Subcutaneous abdominal adipose tissue (tissue), 5 donors: ENCODE results near the gene HEPH.
"Not testable (repeated sequence)": the region's sequence is repeated elsewhere in the genome, so short reads cannot be mapped to it uniquely, and the experiment has no call there.

Source experiments
- H3K27ac ChIP-seq: one replicate; pipeline ENCODE4 v1.7.0; 2013; ENCODE audit warnings: low read depth, mild to moderate bottlenecking, inconsistent platforms, low read length, moderate library complexity
- H3K27me3 ChIP-seq, 5 donors: one replicate each; pipeline ENCODE4 v1.7.0; 2013; ENCODE audit warnings: low read length in 5 of 5, inconsistent platforms in 1 of 5; ENCODE audit not compliant: control insufficient read depth in 5 of 5, insufficient read depth in 4 of 5
- H3K36me3 ChIP-seq, 5 donors: one replicate each; pipeline ENCODE4 v1.7.0; 2013; ENCODE audit warnings: low read length in 5 of 5; ENCODE audit not compliant: control insufficient read depth in 5 of 5, insufficient read depth in 5 of 5
- H3K4me1 ChIP-seq, 5 donors: one replicate each; pipeline ENCODE4 v1.7.0; 2013; ENCODE audit warnings: low read length in 5 of 5, mild to moderate bottlenecking in 3 of 5, moderate library complexity in 1 of 5; ENCODE audit not compliant: control insufficient read depth in 5 of 5, insufficient read depth in 5 of 5
- H3K4me3 ChIP-seq, 5 donors: one replicate each; pipeline ENCODE4 v1.7.0; 2013; ENCODE audit warnings: low read length in 5 of 5, low read depth in 1 of 5
- H3K9ac ChIP-seq, 5 donors: one replicate each; pipeline ENCODE4 v1.7.0; 2013; ENCODE audit warnings: low read length in 5 of 5, mild to moderate bottlenecking in 4 of 5, moderate library complexity in 3 of 5
- H3K9me3 ChIP-seq, 5 donors: one replicate each; pipeline ENCODE4 v1.7.0; 2013; ENCODE audit warnings: low read length in 5 of 5; ENCODE audit not compliant: control insufficient read depth in 5 of 5
- donor health status: healthy.
- donor health status: healthy.
- donor health status: healthy.
- donor health status: healthy.
- donor health status: healthy.

HEPH gene

GRCh38 chrX:66200855-66201795, 37.1 kb downstream of the HEPH start:
- no peak overlapping the region for H3K9ac ChIP-seq
- no peak overlapping the region for H3K27ac ChIP-seq
- peaks cover 4 to 8% (median 7%) of the 10 kb centered on the region in 5 donors for H3K27me3 ChIP-seq
- no peaks in the 10 kb centered on the region for H3K9me3 ChIP-seq
- H3K4me3 ChIP-seq: no peak overlapping the region
- H3K4me1 ChIP-seq: no peaks in the 10 kb centered on the region
- H3K36me3 ChIP-seq: no peaks in the 10 kb centered on the region

- peaks cover 6 to 14% (median 8%) of the 10 kb centered on the region in 5 donors for H3K27me3 ChIP-seq
- H3K36me3 ChIP-seq: no peaks in the 10 kb centered on the region
- no peak overlapping the region for H3K4me3 ChIP-seq
- no peaks in the 10 kb centered on the region for H3K9me3 ChIP-seq
- no peaks in the 10 kb centered on the region for H3K4me1 ChIP-seq
- no peak overlapping the region for H3K27ac ChIP-seq
- H3K9ac ChIP-seq: no peak overlapping the region
Measured at GRCh38 chrX:66203114-66203513, 39.1 kb downstream of the HEPH start.

DNA sequence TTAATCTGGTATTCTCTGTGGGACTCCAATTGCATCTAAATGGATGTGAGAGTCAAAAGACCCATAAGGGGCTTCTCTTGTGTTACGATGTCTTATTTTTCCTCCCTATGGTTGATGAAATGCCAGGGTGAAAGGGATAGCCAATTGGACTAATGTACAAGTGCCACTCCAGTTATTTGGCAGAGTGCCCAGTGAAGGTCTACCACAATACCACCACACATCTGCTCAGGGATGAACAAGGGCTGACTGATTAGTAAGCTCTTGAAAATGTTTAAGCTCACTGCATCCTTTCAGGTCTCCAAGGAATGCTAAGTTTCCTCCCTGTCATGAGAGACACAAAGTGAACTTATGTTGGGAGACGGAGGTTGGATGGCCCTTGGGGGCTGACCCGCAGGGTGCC, 57.8 kb downstream of the HEPH start:
- Histone ChIP-seq H3K9ac (no peak overlapping the region), H3K4me3 (no peak overlapping the region), H3K9me3 (peaks cover 0 to 5% (median 0%) of the 10 kb centered on the region in 5 donors), H3K27ac (no peak overlapping the region), H3K27me3 (no peaks in the 10 kb centered on the region), H3K4me1 (no peaks in the 10 kb centered on the region), H3K36me3 (no peaks in the 10 kb centered on the region)

GRCh38 chrX:66232296-66232695, 68.2 kb downstream of the HEPH start:
- H3K9me3 ChIP-seq: peaks cover 0 to 31% (median 13%) of the 10 kb centered on the region in 5 donors
- H3K27ac ChIP-seq: no peak overlapping the region
- H3K4me1 ChIP-seq: no peaks in the 10 kb centered on the region
- H3K27me3 ChIP-seq: no peaks in the 10 kb centered on the region
- no peaks in the 10 kb centered on the region for H3K36me3 ChIP-seq
- no peak overlapping the region for H3K4me3 ChIP-seq
- H3K9ac ChIP-seq: no peak overlapping the region

DNA sequence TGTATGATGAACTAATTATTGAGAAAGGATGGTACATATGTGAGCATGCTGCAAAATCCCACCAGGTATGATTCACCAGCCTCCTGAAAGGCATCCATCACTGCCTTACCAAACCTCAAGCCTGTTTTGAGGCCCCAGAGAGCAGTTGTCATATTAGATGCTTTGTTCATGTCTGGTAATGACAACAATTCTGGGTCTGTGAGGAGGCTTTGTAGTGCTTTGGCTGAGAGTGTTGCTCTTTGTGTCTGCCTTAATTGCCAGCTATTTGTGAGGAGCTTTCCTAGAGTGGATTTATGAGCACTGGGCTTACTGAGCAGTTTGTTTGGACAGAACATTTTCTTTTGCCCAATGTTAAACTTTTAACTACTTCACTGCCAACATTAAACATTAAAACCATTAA, 69.2 kb downstream of the HEPH start:
- Histone ChIP-seq H3K4me3 (no peak overlapping the region), H3K4me1 (no peaks in the 10 kb centered on the region), H3K27me3 (peaks cover 0 to 3% (median 0%) of the 10 kb centered on the region in 5 donors), H3K9me3 (peaks cover 0 to 22% (median 9%) of the 10 kb centered on the region in 5 donors), H3K9ac (no peak overlapping the region), H3K36me3 (no peaks in the 10 kb centered on the region), H3K27ac (no peak overlapping the region)

- H3K4me1 ChIP-seq, H3K9ac ChIP-seq, H3K27me3 ChIP-seq, H3K36me3 ChIP-seq, H3K27ac ChIP-seq, H3K4me3 ChIP-seq: not testable (repeated sequence)
- peaks cover 0 to 18% (median 9%) of the 10 kb centered on the region in 5 donors for H3K9me3 ChIP-seq
Measured at GRCh38 chrX:66233904-66234303, 69.9 kb downstream of the HEPH start.

DNA sequence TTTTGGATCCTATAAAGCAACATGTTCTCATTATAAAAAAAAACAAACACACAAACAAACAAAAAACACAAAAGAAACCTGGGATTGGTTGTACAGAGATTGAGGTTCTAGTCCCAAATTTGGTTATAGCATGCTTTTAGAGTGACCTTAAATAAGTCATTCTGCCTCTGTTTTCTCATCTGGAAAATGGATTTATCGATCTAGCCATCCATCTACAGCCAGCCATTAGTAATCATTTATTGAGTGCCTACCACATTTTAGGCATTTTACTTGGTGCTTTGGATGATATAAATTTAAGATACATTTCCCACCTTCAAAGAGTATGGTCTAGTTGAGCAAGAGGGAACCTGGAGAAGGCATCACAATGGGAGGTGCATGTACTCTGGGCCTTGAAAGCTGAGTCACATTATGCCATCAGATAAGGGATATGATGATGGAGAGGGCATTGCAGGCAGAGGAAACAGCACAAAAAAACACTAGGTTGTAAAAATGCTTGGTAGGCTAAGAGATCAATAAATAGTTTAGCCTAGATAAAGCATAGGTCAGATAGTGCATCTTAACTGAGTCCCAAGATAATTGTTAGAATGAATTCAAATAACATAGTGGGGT, 91.4 kb downstream of the HEPH start:
- Histone ChIP-seq H3K27me3 (peaks cover 0 to 3% (median 0%) of the 10 kb centered on the region in 5 donors), H3K36me3 (no peaks in the 10 kb centered on the region), H3K9me3 (no peaks in the 10 kb centered on the region), H3K27ac (no peak overlapping the region), H3K4me1 (no peaks in the 10 kb centered on the region), H3K4me3 (no peak overlapping the region), H3K9ac (no peak overlapping the region)

DNA sequence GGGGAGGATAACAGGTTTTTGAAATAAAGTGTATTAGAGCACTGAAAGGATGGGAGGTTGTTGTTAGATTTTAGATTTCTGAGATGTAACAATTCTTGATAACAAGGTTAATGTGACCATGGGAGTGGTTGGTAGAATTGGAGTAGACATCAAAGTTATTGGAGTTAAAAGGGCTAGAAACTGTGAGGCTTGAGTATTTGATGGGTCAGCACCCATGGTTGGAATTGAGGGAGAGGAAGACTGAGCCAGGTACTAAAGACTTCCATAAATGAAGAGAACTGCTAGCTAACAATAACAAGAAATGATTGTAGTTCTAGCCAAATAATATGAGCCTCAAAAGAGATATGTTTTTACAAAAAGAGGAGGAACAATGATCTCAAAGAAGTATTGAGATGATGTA, 98.8 kb downstream of the HEPH start:
- no peak overlapping the region for H3K27ac ChIP-seq
- no peaks in the 10 kb centered on the region for H3K36me3 ChIP-seq
- H3K27me3 ChIP-seq: peaks cover 0 to 8% (median 2%) of the 10 kb centered on the region in 5 donors
- no peak overlapping the region for H3K4me3 ChIP-seq
- no peaks in the 10 kb centered on the region for H3K4me1 ChIP-seq
- no peaks in the 10 kb centered on the region for H3K9me3 ChIP-seq
- no peak overlapping the region for H3K9ac ChIP-seq
